Measurements from ENCODE around the gene SLC41A3.

SLC41A3 gene

DNA sequence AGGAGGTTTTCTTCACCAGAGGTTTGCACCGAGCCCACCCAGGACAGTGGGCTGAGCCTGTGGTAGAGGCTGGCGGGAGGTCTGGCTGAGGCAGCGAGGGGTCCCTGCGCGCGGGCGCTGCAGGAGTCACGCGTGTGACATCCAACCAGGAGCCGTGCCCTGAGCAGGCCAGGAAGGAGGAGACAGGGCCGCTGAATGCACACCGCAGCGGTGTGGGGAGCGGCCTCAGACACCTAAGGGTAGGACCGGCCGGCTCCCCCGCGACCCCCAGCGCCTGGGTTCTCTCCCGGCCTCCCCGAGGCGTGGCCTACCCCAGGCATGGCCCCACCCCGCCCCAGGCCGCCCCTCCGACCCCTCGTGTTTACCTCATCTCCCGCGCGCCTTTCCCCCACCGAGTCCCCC lies 412 bp downstream of the SLC41A3 start:
- no peaks in the 10 kb centered on the region for H3K27me3 Mint-ChIP-seq (ENCODE audit: low read depth)
- peak overlapping the region; percentile 94 to 95 (median 94) for H3K4me3 Mint-ChIP-seq
- TF ChIP-seq, protein P1, sequence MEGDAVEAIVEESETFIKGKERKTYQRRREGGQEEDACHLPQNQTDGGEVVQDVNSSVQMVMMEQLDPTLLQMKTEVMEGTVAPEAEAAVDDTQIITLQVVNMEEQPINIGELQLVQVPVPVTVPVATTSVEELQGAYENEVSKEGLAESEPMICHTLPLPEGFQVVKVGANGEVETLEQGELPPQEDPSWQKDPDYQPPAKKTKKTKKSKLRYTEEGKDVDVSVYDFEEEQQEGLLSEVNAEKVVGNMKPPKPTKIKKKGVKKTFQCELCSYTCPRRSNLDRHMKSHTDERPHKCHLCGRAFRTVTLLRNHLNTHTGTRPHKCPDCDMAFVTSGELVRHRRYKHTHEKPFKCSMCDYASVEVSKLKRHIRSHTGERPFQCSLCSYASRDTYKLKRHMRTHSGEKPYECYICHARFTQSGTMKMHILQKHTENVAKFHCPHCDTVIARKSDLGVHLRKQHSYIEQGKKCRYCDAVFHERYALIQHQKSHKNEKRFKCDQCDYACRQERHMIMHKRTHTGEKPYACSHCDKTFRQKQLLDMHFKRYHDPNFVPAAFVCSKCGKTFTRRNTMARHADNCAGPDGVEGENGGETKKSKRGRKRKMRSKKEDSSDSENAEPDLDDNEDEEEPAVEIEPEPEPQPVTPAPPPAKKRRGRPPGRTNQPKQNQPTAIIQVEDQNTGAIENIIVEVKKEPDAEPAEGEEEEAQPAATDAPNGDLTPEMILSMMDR (IDR thresholded peaks at IDR 0.05; ENCODE audit: unreplicated experiment in 3 of 3): no peak
- H3K4me1 Mint-ChIP-seq: peaks cover 12% of the 10 kb centered on the region
- H3K36me3 Mint-ChIP-seq (ENCODE audit: low read depth): peaks cover 21% of the 10 kb centered on the region
- peaks cover 7% of the 10 kb centered on the region for H3K9me3 Mint-ChIP-seq
- peak overlapping the region; percentile 82 to 90 (median 84) for H3K27ac Mint-ChIP-seq

DNA sequence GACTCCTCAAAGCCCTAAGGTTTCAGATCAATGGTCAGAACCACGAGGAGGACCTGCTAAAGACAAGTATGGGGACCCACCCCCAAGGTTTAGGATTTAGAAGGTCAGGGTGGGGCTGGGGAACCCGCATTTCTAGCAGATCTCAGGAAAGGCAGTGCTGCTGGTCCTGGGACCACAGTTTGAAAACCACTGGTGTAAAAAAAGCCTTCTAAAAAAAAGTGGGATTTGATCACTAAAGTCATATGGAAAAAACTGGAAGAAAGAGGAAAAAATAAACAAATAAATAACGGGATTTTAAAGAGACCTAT lies 832 bp downstream of the SLC41A3 start:
- TF ChIP-seq, protein P1 (IDR thresholded peaks at IDR 0.05; ENCODE audit: unreplicated experiment in 3 of 3): no peak
- H3K4me3 Mint-ChIP-seq: peak overlapping the region; percentile 94 to 95 (median 94)
- peaks cover 12% of the 10 kb centered on the region for H3K4me1 Mint-ChIP-seq
- H3K27ac Mint-ChIP-seq: peak overlapping the region; percentile 82 to 90 (median 84)
- H3K27me3 Mint-ChIP-seq (ENCODE audit: low read depth): no peaks in the 10 kb centered on the region
- peaks cover 23% of the 10 kb centered on the region for H3K36me3 Mint-ChIP-seq (ENCODE audit: low read depth)
- H3K9me3 Mint-ChIP-seq: peaks cover 7% of the 10 kb centered on the region

GRCh38 chr3:126082362-126083137 lies 1.4 kb downstream of the SLC41A3 start:
- Mint-ChIP-seq H3K4me3 (peak overlapping the region; percentile 94 to 95 (median 94)), H3K27me3 (ENCODE audit: low read depth) (no peaks in the 10 kb centered on the region), H3K9me3 (peaks cover 7% of the 10 kb centered on the region), H3K27ac (peak overlapping the region; percentile 82 to 90 (median 84)), H3K36me3 (ENCODE audit: low read depth) (peaks cover 26% of the 10 kb centered on the region), H3K4me1 (peaks cover 12% of the 10 kb centered on the region)
- TF ChIP-seq, protein P1 (IDR thresholded peaks at IDR 0.05; ENCODE audit: unreplicated experiment in 3 of 3): no peak

DNA sequence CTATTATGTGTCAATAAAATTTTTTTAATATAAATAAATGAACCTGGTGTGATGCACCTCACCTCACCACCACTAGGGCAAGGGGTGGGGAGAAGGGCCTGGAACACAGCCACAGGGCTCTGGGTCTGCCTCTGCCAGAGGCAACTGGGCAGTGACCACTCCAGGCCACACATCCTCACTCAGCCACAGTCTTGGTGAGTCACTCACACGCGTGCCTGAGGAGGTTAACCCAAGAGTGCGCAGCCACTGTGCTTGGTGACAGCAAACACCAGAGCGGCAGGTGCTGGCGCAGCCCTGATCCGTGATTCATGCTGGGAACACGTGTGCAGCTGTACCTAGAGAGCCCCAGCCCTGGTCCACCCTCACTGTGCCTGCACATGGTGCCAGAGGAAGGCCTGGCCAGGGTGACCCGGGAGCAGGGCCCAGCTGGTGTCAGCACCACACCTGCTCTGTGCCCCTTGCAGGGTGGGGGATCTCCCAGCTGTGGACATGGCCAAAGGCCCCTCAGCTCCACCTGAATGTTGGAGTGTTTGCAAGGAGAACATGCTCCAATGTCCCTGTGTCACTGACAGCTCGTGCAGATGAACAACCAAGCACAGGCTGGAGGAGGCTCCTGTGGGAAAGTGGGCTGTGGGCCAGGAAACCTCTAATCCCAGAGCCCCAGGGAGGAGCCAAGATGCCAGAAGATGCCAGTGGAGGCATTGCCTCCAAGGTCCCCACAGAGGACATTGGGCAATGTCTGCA lies 2.1 kb downstream of the SLC41A3 start:
- Mint-ChIP-seq H3K4me1 (peaks cover 12% of the 10 kb centered on the region), H3K36me3 (ENCODE audit: low read depth) (peaks cover 29% of the 10 kb centered on the region), H3K4me3 (peak overlapping the region; percentile 61 to 94 (median 79)), H3K27me3 (ENCODE audit: low read depth) (no peaks in the 10 kb centered on the region), H3K27ac (no peak overlapping the region), H3K9me3 (peaks cover 7% of the 10 kb centered on the region)
- TF ChIP-seq, protein P1 (IDR thresholded peaks at IDR 0.05; ENCODE audit: unreplicated experiment in 3 of 3): peak in 1 of 3 experiments; percentile 24

DNA sequence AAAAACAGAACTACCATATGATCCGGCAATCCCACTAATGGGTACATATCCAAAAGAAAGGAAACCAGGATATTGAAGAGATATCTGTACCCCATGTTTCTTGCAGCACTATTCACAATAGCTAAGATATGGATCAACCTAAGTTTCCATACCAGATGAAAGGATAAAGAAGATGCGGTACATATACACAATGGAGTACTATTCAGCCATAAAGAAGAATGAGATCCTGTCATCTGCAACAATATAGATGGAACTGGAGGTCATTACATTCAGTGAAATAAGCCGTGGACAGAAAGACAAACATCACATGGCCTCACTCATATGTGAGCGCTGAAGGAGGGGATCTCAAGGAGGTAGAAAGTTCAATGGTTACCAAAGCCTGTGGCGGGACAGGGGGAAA lies 3.0 kb downstream of the SLC41A3 start:
- peaks cover 7% of the 10 kb centered on the region for H3K9me3 Mint-ChIP-seq
- H3K36me3 Mint-ChIP-seq (ENCODE audit: low read depth): peaks cover 36% of the 10 kb centered on the region
- peaks cover 12% of the 10 kb centered on the region for H3K4me1 Mint-ChIP-seq
- H3K27ac Mint-ChIP-seq: peak overlapping the region in 1 of 3 experiments; percentile 11
- H3K27me3 Mint-ChIP-seq (ENCODE audit: low read depth): no peaks in the 10 kb centered on the region
- H3K4me3 Mint-ChIP-seq: peak overlapping the region; percentile 50 to 84 (median 79)
- TF ChIP-seq, protein P1 (IDR thresholded peaks at IDR 0.05; ENCODE audit: unreplicated experiment in 3 of 3): no peak

All from nephron (organoid).